Measurements from ENCODE around the gene LUC7L3.
A peak's percentile ranks its signal among the peaks of the same experiment; 100 is the strongest.
"Not testable (repeated sequence)": the region's sequence is repeated elsewhere in the genome, so short reads cannot be mapped to it uniquely, and the experiment has no call there.

LUC7L3 gene

DNA sequence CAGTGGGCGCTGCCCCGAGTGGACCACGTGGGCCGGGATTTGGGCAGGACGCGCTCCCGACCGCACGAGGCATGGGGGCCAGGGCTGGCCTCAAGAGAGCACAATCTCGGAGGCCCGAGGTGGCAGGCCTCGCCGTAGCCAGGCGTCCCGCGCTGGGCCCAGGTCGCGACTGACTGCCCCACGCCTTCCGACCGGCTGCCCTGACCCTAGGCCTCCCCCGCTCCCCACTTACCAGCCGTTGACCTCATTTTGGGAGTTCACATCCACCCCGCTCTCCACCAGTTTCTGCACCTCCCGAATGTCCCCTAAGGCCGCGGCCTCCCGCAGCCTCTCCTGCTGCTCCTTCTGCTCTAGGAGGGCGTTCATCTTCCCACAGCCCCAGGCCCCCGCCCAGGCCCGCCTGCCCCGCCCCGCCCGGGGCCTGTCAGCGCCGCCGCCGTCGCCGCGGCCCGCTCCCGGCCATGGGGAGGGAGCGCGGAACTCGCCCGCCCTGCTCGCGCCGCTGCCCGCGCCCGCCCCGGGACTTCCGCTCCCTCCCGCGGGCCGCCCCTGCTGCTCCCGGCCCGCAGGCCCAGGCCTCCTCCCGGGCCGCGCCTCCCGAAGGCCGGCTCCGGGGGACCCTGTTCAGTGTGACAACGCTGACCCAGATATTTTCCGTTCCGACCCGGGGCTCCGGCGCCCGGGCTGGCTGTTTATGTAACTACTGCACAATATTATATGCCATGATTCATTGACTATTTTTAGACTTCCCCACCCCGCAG is 11.9 kb upstream of the LUC7L3 start, which contains the start of gene ANKRD40:
TSS of gene ANKRD40 (minus strand) at position 626 of the 761 bp plus-strand sequence. CDS start at position 366, 260 bp downstream.
- Histone ChIP-seq H3K9me3 (replicated peaks; ENCODE audit: insufficient read depth, low read length) (no peaks in the 10 kb centered on the region), H3K27me3 (replicated peaks; ENCODE audit: insufficient read depth, low read length) (no peaks in the 10 kb centered on the region), H3K4me2 (ENCODE audit: low read depth, low read length) (peak within 1 kb of the TSS; percentile 84), H3K79me2 (ENCODE audit: low read length) (peaks cover 65% of the 10 kb centered on the region), H3K27ac (ENCODE audit: low read length) (peak within 1 kb of the TSS; percentile 85), H3K4me1 (ENCODE audit: low read length) (peaks cover 19% of the 10 kb centered on the region), H3F3A (ENCODE audit: insufficient read depth, low read length) (peaks cover 22% of the 10 kb centered on the region), H4K20me1 (ENCODE audit: insufficient read depth, low read length) (no peaks in the 10 kb centered on the region), H3K9me2 (replicated peaks; ENCODE audit: insufficient read depth, low read length) (no peaks in the 10 kb centered on the region), H3K9ac (ENCODE audit: low read length) (peak within 1 kb of the TSS; percentile 86), H3K36me3 (replicated peaks; ENCODE audit: insufficient read depth, low read length) (0 out of 2 replicates have a peak, but pooled peaks cover 3% of the 10 kb centered on the region), H3K4me3 (ENCODE audit: low read length) (peak within 1 kb of the TSS; percentile 92), H2AFZ (ENCODE audit: low read length) (peak within 1 kb of the TSS; percentile 74)
- peak; percentile 90 for DNase-seq
- TF ChIP-seq EZH2 (optimal IDR thresholded peaks at IDR 0.05; ENCODE audit: low read depth, low read length) (no peak), EZH2phosphoT487 (IDR thresholded peaks at IDR 0.05; ENCODE audit: low read length) (no peak)
- TF ChIP-seq, protein P1, sequence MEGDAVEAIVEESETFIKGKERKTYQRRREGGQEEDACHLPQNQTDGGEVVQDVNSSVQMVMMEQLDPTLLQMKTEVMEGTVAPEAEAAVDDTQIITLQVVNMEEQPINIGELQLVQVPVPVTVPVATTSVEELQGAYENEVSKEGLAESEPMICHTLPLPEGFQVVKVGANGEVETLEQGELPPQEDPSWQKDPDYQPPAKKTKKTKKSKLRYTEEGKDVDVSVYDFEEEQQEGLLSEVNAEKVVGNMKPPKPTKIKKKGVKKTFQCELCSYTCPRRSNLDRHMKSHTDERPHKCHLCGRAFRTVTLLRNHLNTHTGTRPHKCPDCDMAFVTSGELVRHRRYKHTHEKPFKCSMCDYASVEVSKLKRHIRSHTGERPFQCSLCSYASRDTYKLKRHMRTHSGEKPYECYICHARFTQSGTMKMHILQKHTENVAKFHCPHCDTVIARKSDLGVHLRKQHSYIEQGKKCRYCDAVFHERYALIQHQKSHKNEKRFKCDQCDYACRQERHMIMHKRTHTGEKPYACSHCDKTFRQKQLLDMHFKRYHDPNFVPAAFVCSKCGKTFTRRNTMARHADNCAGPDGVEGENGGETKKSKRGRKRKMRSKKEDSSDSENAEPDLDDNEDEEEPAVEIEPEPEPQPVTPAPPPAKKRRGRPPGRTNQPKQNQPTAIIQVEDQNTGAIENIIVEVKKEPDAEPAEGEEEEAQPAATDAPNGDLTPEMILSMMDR (IDR thresholded peaks at IDR 0.05; ENCODE audit: low read length) = no peak

GRCh38 chr17:50708050-50709000 is 11.1 kb upstream of the LUC7L3 start:
- peak overlapping the region; percentile 81 for H3K9ac ChIP-seq (ENCODE audit: low read length)
- H3K36me3 ChIP-seq (replicated peaks; ENCODE audit: insufficient read depth, low read length) = 0 out of 2 replicates have a peak, but pooled peaks cover under 1% of the 10 kb centered on the region
- H3K9me2 ChIP-seq (replicated peaks; ENCODE audit: insufficient read depth, low read length) = no peaks in the 10 kb centered on the region
- H3K9me3 ChIP-seq (replicated peaks; ENCODE audit: insufficient read depth, low read length) = no peaks in the 10 kb centered on the region
- H3K79me2 ChIP-seq (ENCODE audit: low read length) = peaks cover 56% of the 10 kb centered on the region
- H2AFZ ChIP-seq (ENCODE audit: low read length) = peak overlapping the region; percentile 72
- peaks cover 22% of the 10 kb centered on the region for H3F3A ChIP-seq (ENCODE audit: insufficient read depth, low read length)
- H3K4me1 ChIP-seq (ENCODE audit: low read length) = peaks cover 16% of the 10 kb centered on the region
- peak overlapping the region; percentile 77 for H3K4me2 ChIP-seq (ENCODE audit: low read depth, low read length)
- H4K20me1 ChIP-seq (ENCODE audit: insufficient read depth, low read length) = no peaks in the 10 kb centered on the region
- H3K27me3 ChIP-seq (replicated peaks; ENCODE audit: insufficient read depth, low read length) = no peaks in the 10 kb centered on the region
- H3K27ac ChIP-seq (ENCODE audit: low read length) = peak overlapping the region; percentile 85
- DNase-seq = peak; percentile 58
- peak overlapping the region; percentile 71 for H3K4me3 ChIP-seq (ENCODE audit: low read length)
- TF ChIP-seq EZH2phosphoT487 (IDR thresholded peaks at IDR 0.05; ENCODE audit: low read length) = no peak
- TF ChIP-seq EZH2 (optimal IDR thresholded peaks at IDR 0.05; ENCODE audit: low read depth, low read length) = no peak
- TF ChIP-seq, protein P1 (IDR thresholded peaks at IDR 0.05; ENCODE audit: low read length) = no peak

- Histone ChIP-seq H3K27ac (ENCODE audit: low read length) (peak overlapping the region; percentile 85), H3K79me2 (ENCODE audit: low read length) (peaks cover 49% of the 10 kb centered on the region), H3K4me2 (ENCODE audit: low read depth, low read length) (peak overlapping the region; percentile 77), H2AFZ (ENCODE audit: low read length) (peak overlapping the region; percentile 72), H3K4me1 (ENCODE audit: low read length) (peaks cover 15% of the 10 kb centered on the region), H3K4me3 (ENCODE audit: low read length) (peak overlapping the region; percentile 71), H3F3A (ENCODE audit: insufficient read depth, low read length) (peaks cover 22% of the 10 kb centered on the region), H3K9ac (ENCODE audit: low read length) (peak overlapping the region; percentile 81)
- H3K36me3 ChIP-seq (replicated peaks; ENCODE audit: insufficient read depth, low read length); H3K27me3 ChIP-seq (replicated peaks; ENCODE audit: insufficient read depth, low read length); H3K9me2 ChIP-seq (replicated peaks; ENCODE audit: insufficient read depth, low read length); H3K9me3 ChIP-seq (replicated peaks; ENCODE audit: insufficient read depth, low read length); DNase-seq; H4K20me1 ChIP-seq (ENCODE audit: insufficient read depth, low read length): not testable (repeated sequence)
These were observed 10.3 kb upstream of the LUC7L3 start for GRCh38 chr17:50709053-50709452.

All from MM.1S (cell line).